Breast epithelium (tissue), 3 donors: ENCODE measurements around the gene PHAX.

ENCODE experiments used
- CTCF ChIP-seq, 3 donors: fragments of 450-650 bp; IDR thresholded peaks; one replicate each; pipeline ENCODE4 v1.5.1; 2016 to 2017; ENCODE audit warnings: antibody characterized with exemption in 3 of 3, mild to moderate bottlenecking in 3 of 3, moderate library complexity in 3 of 3
- POLR2AphosphoS5 ChIP-seq, 3 donors: sonication (generic); formaldehyde crosslinking; IDR thresholded peaks; one replicate each; pipeline ENCODE4 v1.6.1; 2017; ENCODE audit warnings: antibody characterized with exemption in 3 of 3

GRCh38 chr5:126583761-126584160, 17.0 kb upstream of the PHAX start:
- TF ChIP-seq CTCF (IDR thresholded peaks at IDR 0.05) (no peak), POLR2AphosphoS5 (IDR thresholded peaks at IDR 0.05) (no peak)
